Sigmoid colon (tissue), 4 donors: ENCODE measurements around the gene VDAC1.
A peak's percentile ranks its signal among the peaks of the same experiment; 100 is the strongest.

Source experiments
- POLR2A ChIP-seq, 2 donors: fragments of 450-650 bp; IDR thresholded peaks; one replicate each; pipeline ENCODE4 v1.6.1; 2016; ENCODE audit warnings: antibody characterized with exemption in 2 of 2, mild to moderate bottlenecking in 2 of 2, moderate library complexity in 2 of 2
- POLR2AphosphoS5 ChIP-seq, 4 donors: sonication (generic); formaldehyde crosslinking; IDR thresholded peaks; one replicate each; pipeline ENCODE4 v1.6.1; 2017; ENCODE audit warnings: antibody characterized with exemption in 4 of 4
- TF ChIP-seq, protein P1 (sequence below), 4 experiments: fragments of 450-650 bp in 3 of 4; fragments of 200-600 bp in 1 of 4; IDR thresholded peaks; one replicate each; pipeline ENCODE4 v1.5.1; 2016 to 2019; ENCODE audit warnings: antibody characterized with exemption in 4 of 4, mild to moderate bottlenecking in 3 of 4, moderate library complexity in 2 of 4

DNA sequence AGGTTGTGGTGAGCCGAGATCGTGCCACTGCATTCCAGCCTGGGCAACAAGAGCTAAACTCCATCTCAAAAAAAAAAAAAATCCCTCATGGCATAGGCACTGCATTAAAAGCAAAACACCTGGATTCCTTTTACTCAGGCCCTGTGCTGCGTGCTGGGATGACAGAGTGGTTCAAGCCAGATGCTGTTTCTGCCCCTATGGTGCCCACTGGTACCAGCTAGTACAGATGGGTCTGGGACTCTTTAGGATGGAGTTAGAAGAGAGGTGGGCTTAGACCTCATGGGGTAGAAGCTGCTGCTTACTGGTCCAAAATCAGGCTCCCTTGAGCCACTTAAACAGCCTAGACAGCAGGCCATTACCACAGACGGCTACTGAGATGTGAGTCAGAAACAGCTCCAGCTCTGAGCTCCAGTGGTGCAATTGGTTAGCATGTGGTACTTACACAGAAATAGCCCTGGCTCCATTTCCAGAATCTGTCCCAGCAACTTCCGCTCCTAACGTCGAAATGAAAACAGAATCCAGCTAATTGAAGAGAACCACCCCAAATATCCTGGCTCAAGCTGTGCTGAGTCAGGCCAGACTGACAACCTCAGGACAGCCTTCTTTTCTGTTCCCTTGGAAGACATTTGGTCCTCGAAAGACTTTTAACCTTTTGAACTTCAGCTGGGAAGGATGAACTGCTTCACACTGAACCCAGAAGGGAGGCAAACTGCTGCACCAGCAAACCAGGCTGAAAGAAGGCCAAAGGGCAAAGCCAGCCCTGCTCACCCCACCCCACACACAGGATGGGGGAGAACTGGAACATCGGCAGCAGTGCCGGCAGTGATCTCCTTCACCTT, 51.8 kb downstream of the VDAC1 start:
- TF ChIP-seq, protein P1, sequence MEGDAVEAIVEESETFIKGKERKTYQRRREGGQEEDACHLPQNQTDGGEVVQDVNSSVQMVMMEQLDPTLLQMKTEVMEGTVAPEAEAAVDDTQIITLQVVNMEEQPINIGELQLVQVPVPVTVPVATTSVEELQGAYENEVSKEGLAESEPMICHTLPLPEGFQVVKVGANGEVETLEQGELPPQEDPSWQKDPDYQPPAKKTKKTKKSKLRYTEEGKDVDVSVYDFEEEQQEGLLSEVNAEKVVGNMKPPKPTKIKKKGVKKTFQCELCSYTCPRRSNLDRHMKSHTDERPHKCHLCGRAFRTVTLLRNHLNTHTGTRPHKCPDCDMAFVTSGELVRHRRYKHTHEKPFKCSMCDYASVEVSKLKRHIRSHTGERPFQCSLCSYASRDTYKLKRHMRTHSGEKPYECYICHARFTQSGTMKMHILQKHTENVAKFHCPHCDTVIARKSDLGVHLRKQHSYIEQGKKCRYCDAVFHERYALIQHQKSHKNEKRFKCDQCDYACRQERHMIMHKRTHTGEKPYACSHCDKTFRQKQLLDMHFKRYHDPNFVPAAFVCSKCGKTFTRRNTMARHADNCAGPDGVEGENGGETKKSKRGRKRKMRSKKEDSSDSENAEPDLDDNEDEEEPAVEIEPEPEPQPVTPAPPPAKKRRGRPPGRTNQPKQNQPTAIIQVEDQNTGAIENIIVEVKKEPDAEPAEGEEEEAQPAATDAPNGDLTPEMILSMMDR (IDR thresholded peaks at IDR 0.05) = no peak
- no peak for TF ChIP-seq POLR2A (IDR thresholded peaks at IDR 0.05)
- peak in 3 of 4 donors; percentile 40 to 68 (median 46) for TF ChIP-seq POLR2AphosphoS5 (IDR thresholded peaks at IDR 0.05)
